HG03354 (cell line): ENCODE data around the gene ABCB11.
"Not testable (repeated sequence)": the region's sequence is repeated elsewhere in the genome, so short reads cannot be mapped to it uniquely, and the experiment has no call there.

Source experiments
- ATAC-seq: cut with Tn5 transposase; IDR thresholded peaks from one replicate; pipeline ENCODE4 v1.9.1; 2021; ENCODE audit warnings: mild to moderate bottlenecking; ENCODE audit not compliant: unreplicated experiment, poor library complexity, severe bottlenecking

The ABCB11 gene

DNA sequence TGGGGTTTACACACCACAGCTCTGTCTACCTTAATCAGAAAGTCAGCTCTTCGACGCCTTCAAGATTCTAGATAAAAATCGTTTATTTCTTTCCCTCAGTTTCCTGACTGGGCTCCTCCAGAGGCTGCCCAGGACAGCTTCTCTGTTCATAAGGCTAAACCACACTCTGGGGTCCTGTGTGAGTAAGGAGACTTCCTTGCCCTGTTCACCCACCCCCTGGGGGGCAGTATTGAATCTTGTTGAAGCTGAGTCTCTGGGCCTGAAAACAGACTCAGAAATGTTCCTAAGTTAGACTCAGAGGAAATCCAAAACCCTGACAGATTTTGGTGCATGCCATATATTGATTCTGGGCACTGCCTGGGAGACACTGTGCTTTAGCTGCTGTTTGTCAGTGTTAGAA lies 87.1 kb downstream of the ABCB11 start:
- no peak for ATAC-seq

DNA sequence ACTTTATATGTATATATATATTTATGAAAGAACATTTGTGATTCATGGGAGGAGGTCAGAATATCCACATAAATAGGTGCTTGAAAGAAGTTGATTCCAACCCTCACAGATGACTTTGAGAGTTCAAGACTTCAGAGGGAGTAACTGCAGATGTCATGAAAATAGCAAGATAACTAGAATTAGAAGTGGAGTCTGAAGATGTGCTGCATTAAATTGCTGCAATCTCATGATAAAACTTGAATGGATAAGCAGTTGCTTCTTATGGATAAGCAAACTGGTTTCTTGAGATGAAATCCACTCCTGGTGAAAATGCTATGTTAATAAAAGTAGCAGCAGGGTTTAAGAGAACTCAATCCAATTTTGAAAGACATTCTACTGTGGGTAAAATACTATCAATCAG lies 89.8 kb downstream of the ABCB11 start:
- ATAC-seq, result no peak

DNA sequence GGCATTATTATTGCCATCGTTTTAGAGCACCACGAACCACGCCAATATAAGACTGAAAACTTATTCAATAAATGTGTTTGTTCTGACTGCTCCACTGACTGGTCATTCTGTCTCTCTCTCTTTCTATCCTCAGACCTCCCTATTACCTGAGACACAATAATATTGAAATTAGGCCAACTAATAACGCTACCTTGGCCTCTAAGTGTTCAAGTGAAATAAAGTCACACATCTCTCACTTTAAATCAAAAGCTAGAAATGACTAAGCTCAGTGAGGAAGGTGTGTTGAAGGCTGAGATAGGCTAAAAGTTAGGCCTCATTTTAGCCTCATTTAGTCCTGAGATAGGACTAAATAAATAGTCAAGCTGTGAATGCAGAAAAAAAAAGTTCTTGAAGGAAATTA lies 91.2 kb downstream of the ABCB11 start:
- ATAC-seq, result no peak

DNA sequence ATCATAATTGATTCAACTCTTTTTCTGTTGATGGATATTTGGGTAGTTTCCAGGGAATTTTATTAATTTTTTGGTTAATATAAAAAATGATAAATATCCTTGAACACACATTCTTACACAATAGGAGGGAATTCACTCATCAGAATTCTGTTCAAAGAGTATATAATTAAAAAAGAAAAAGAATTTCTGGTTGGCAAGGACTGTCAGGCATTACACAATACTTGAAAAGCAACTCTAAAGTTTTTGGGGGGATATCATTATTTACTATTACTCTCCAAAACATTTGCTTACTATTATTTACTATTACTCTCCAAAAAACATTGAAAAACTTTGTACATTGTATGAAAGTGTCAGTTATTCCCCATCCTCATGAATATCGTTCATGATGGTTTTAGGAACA lies 92.1 kb downstream of the ABCB11 start:
- ATAC-seq, result no peak

DNA sequence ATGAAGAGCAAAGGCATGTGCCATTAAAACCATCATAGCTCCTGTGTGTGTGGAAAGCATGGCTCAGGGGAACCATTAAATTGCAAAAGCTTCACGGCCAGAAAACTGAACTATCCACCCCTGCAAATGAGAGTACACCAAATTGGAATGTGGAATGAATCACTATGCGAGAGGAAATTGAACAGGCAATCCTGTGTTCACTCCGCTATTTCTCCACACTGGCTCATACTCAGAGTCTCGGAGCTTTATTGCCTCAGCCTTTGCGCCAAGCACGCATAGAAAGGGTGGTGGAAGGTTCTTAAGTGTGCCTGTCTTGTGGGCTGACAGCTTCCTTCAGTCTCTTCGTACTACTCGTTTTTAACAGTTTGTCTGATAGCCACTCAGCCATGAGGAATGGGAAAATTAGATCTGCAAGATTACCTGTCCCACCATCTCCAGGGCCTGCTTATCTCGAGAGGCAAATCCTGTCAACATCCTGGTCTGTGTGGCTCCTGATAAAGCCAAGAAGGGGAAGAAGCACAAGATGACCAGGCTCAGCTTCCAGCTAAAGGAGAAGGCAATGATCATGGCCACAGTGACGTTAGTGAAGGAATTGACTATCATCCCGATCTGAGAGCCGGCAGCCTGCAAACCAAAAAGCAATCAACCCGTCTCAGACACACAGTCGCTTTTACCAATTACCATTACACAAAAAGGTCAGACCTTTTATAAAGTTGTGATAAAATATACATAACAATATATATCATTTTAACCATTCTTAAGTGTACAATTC lies 95.1 kb downstream of the ABCB11 start:
- ATAC-seq, result no peak

DNA sequence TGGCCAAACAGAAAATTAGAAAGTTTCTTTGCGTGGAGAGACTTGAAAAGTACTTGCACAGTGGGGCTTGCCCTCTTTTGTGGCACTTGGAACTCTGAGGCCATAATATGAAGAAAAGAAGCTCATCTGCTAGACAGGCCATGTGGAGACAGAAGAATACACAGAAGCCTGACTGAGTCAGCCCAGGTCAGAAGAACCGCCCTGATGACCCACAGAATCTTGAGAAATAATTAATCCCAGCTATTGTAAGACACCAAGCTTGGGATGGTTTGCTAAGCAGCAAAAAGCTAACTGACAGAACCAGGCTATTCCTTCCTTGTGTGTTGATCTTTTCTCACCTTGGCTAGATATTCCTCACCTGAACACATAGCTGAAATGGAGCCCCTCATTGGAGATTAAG lies 96.3 kb downstream of the ABCB11 start:
- ATAC-seq, result no peak

DNA sequence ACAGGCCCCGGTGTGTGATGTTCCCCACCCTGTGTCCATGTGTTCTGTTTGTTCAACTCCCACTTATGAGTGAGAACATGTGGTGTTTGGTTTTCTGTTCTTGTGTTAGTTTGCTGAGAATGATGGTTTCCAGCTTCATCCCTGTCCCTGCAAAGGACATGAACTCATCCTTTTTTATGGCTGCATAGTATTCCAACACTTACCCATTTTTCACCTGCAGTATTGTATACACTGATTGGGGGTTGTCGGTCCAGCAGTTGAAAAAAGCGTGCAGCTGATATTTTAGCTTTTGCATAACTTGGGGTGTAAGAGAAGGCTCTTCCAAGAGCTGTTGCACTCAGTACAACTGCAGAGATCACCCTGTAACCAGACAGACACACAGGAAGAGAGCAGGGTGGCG lies 99.0 kb downstream of the ABCB11 start:
- not testable (repeated sequence) for ATAC-seq

DNA sequence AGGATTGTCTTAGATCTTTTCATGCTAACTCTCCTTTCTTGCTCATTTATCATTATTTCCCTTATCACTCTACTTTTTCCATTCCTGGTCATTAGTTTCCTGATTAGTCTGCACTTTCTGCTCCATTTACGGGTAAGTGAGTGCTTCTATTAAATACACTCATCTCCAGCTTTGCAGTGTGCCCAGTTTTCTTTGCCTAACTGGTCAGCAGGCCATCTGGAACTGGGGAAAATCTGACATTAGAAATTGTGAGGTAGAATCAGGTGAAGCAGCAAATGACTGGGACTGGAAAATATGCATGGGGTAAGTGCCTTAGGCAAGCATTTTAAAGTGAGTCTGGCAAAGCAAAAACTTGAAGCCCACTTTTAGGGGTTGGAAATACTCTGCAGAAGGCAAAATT lies 100.9 kb downstream of the ABCB11 start:
- no peak for ATAC-seq

DNA sequence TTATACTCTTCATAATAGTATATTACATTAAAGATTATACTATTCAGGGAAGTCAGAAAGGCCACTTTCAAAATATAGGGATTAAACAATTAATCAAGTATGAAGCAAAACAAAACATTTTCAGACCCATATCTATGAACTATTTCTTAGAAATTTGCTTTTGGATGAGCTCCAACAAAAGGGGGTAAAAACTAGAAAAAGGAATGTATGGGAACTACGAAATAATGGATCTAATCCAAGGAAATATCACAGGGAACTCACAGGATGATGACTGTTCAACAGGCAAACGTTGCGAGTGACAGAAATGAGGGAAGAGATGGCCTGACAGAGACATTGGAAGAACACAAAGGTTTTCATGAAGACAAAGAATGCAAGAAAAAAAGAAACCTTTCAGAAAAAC lies 102.1 kb downstream of the ABCB11 start:
- no peak for ATAC-seq

DNA sequence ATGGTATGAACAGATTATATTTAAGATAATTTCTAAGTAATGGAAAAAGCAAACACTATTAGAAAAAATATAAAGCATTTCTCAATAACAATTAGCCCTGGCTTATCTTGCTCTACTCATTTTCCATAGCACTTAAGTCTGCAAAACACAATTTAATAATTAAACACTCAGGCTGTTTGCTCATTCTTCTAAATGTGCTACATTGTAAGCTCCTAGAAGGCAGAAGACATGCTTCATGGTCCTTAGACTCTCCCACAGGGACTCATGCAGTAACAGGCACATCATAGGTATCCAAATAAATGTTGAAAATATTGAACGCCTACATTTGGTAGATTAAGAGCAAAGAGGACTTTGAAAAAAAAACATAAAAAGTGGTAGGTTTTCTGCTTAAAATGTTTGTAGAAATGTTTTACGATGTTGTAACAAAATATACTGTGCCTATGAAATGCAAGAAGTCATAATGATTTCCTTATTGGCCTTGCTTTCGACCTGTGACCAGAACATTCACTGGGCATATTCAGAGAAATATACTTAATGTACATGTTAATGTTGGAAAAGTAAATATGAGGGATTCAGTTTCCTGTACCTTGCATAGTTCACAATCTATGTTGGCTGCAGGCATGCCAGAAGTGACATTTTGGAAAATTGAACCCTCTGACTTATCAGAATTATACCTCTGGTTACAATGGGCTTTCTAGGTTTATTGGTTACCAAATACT lies 102.9 kb downstream of the ABCB11 start:
- no peak for ATAC-seq

DNA sequence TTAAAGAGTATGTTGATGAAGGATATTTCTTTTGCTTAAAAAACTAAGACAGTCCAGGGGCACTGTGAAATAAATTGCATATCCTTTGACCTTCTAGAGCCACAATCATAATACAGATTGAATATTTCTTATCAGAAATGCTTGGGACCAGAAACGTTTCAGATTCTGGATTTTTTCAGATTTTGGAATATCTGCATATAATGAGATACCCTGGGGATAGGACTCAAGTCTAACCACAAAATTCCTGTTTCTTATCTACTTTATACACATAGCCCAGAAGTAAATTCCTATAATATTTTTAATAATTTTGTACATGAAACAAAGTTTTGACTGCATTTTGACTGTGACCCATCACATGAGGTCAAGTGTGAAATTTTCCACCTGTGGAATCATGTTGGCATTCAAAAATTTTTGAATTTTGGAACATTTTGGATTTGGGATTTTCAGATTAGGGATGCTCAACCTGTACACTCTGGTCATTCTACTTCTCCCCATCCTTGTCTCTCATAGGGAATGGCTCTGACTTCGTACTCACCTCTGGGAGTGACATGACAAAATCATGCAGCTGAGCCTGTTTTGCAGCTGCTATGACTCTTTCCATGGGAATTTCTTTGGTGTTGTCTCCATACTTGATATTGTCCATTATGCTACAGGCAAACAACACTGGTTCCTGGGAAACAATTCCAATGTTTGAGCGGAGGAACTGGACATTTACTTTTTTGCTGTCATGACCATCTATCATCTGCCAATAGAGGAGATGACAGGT lies 104.3 kb downstream of the ABCB11 start:
- ATAC-seq, result no peak

DNA sequence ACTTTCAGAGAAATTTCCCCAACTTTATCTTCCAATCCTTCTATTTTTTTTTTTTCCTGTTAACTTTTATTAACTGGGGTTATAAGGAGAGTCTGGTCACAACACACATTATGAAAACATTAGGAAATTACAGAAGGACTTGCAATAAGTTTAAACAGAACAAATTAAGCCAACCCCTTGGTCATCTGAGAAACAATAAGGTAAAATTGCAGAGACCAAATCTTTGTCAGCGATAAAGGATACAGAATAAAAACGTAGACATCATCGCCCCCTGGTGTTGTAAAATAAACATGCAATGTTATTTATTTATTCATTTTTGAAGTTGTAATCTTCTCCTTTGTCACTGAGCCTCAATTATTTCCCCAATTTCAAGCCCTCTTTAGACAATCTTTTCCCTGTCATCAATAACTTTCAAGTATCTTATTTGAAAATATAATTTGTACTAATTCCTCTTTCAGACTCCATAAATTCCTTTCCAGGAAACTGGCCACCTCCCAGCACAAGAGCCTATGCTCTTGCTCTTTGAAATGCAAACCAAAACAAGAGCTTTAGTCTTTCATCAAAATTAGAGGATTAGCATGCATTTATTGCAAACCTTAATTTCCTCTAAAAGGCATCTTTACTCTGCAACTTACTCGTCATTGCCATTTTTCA lies 110.5 kb downstream of the ABCB11 start:
- ATAC-seq, result peak; percentile 66

DNA sequence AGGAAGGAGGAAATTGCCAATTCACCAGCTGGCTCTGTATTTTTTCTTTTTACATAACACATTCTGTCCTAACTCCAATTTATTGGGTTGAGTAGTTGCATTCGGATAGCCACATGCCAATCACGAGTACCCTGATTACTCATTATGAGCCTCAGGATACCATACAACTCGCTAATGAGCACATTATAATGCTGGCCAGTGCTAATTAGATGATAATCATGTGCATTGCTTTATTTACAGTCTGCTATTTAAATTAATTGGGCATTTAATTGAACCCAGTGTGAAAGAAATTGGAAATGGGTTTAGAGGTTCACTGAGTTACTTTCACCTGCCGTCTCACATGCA lies 114.8 kb downstream of the ABCB11 start:
- ATAC-seq, result no peak

DNA sequence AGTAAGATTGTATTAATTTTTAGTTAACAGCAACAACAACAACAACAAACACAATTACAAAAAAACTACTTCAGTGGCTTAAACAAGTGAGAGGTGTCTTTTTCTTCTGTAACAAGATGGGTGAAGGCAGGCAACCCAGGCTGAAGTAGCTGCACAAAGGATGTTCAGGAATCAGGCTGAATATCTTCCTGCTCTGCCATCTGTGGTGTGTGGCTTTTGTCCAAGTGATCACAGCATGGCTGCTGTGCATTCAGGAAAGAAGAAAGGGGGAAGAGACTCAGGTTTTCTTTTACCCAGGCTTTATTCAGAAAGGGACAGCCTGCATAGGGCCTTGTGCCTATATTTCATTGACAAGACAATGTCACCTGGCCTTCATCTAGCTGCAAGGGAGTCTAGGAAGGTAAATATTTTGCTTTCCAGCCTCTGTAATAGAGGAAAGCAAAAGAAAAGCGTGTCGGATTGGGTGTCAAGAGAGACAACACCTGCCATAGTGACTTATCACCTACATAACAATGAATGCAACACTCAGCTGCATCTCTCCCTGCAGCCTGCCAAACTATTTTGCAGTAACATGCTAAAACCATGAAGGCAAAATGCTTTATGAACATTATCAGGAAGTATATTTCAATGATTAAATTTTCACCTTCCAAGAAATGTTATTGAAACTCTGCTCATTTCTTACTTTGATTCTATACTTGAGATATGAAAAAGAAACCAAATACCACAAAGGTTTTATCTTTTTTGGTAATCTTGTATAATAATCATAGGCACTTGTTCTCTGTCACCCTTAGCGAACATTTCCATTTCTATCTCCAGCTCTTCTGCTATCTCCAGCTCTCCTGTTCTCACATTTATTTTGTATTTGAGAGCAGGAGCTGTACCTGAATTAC lies 115.4 kb downstream of the ABCB11 start:
- ATAC-seq, result no peak

DNA sequence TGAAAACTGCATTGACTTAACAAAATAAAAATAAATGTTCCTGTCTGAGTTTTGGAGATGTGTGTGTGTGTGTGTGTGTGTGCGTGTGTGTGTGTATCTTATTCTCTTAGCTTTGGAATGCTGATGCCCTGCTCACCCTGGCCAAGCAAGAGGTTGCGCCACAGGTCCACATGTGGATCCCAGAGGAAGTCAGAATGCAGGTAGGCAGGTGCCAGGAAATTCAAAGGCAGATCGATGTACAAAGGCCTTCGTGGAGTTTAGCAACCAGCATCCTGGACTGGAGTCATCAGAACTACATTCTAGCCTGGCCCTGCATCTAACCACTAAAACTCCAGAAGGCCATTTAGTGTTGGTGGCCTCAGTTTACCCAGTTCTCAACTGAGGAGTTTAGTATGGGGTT lies 117.6 kb downstream of the ABCB11 start:
- ATAC-seq, result no peak

DNA sequence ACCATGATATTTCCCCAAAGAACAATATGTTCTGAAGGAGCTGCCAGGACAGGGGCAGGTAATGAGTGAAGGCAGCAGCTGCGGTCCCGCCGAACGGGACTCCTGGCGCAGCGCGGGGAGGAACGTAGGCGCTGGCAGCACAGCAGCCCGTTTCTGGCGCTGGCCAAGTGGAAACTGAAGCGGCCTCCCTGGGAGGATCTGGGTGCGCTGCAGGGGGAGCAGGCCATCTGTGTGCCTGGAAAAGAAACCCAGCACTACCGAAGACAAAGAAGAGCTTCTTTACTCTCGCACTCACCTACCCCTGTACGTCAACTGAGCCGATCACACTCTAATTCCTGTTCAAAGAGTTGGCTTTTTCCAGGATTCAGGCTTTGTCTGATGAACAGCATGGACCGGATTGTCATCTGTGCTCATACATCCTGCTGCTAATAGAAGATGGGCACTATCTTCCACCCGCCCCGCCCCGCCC lies 118.2 kb downstream of the ABCB11 start:
- no peak for ATAC-seq

DNA sequence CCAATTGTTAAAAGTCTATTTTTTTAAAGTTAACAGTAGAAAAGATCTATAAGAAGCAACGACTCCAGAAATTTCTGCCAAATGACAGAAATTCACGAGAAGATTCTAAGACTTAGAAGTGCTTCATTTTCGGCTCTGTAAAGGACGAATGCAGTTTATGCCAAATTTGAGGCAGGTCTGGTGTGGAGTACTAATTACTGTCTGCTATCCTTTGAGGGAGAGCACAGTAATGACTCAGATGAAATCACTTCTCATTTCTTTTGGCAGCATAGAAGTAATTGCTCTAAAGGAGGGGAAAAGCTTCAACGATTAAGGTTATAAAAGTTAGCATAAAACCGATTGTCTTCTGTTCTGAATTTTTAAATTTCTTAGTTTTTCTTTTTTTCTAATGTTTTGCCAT lies 118.7 kb downstream of the ABCB11 start:
- no peak for ATAC-seq

DNA sequence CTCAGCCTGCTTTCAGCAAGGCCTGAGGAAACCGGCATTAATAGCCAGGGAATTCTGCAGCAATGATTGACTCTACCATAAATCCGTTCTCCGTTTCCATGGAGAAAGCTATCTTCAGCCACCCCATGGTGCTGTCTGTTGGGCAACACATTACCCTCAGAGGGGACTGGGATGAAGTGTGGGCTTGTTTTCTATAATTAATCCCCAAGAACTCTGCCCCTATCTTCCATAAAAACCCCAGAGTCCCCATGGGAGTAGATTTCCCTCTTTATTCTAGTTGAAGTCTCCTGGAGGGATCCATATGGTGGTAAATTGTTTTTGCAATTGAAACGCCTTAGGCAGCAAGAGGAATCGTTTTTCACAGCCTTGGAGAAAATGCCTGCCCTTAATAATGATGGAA lies 120.8 kb downstream of the ABCB11 start:
- no peak for ATAC-seq

DNA sequence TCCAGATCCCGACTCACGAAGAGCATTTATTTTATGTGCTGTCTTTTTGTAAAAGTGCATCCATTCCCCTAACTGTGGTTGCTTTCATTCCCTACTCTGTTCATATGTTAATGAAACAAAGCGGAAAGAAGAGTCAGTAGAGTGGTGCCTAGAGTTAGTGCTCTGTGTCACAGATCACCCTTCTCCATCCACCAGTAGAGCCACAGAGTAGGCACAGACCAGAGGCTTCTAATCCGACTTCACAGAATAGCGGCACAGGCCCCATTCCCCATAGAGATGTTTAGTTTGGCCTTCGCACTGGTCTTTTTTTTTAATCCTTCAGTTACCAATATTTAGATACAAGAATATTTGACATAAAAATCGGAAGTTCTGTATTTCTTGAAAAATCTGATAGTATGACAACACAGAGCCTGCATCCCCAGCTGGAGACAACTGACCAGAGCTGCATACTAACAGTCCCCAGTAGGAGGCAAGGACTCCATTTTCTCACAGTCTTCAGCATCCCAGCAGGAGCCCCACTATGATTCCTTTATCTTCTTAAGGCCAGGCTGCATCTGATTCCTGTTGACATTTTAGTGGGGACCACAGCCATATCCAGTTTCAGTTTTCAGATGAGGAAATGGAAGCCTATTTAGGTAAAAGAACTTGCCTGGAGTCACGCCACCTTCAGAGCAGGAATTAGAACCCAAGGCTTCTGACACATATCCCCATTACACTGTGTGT lies 123.0 kb downstream of the ABCB11 start:
- no peak for ATAC-seq
